ENCODE results near the gene C1QTNF8. TPM values are rescaled to one million over a fixed set of nuclear protein-coding genes. Genes with fewer than 3 reads are reported as not detected.
A peak's percentile ranks its signal among the peaks of the same experiment; 100 is the strongest.

C1QTNF8 gene
- total and polyA plus RNA-seq, 2 of the 13 experiments (the other 11 are each of a cell fraction or from before 2014, with no cell fraction given), result 0.09 TPM; not detected in 1

DNA sequence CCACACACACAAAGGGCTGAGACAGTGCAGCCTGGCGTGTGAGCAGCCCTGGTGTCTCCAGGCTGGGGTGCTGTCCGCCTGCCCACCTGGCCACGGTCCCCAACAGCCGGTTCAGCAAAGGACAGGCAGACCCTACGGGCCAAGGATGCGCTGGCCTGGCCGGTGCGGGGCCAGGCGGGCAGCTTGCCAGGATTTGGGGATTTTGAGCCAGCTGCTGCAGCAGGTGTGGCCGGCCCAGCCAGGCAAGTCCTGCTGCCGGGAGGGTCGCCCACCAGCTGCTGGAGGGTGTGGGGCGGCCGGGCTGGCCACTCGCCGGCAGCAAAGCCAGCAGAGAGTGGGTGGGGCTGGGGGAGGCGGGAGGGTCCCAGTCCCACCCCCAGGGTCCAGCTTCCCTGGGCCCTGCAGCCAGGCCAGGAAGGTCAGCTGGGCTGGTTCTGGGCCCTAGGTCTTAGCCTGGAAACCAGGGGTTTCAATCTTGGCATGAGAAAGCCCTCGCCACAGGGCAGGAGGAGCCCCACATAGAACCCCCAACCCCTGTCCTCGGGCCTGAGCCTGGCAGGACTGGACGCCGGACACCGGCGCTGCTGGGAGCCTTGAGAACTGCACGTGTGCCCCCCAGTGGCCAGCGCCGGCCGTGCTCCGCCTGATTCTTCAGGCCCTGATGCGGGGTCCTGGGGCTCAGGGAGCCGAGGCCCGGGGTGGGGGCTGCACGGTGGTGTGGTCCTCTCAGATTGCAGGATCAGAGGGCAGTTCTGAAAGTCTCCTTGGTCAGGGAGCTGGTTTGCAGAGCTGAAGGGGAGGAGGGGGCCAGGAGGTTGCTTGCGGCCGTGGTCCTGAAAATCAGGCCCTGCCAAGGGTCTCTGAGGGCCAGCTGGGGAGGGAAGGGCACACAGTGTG is 41.1 kb downstream of the C1QTNF8 start (continued):
- peak; percentile 54; the same call in 1 of the 2 replicates for TF ChIP-seq KDM2A (CRISPR knock-in tag; IDR thresholded peaks at IDR 0.05; ENCODE audit: borderline replicate concordance, low read depth)
- no peak for TF ChIP-seq ZNF792 (CRISPR knock-in tag; IDR thresholded peaks at IDR 0.05)
- TF ChIP-seq HNRNPL (IDR thresholded peaks at IDR 0.05; ENCODE audit: low read depth, low read length), result 0 out of 2 replicates have a peak, but pooled peaks have one; percentile 30
- no peak for TF ChIP-seq LCORL (IDR thresholded peaks at IDR 0.05)
- peak; percentile 51; the same call in 1 of the 2 replicates for TF ChIP-seq LCORL (CRISPR knock-in tag; IDR thresholded peaks at IDR 0.05)
- peak; percentile 64; the same call in 1 of the 2 replicates for TF ChIP-seq ZNF572 (CRISPR knock-in tag; IDR thresholded peaks at IDR 0.05)
- 0 out of 2 replicates have a peak, but pooled peaks have one; percentile 21 for TF ChIP-seq ZNF501 (CRISPR knock-in tag; IDR thresholded peaks at IDR 0.05)
- 0 out of 2 replicates have a peak, but pooled peaks have one; percentile 39 for TF ChIP-seq FOXC1 (CRISPR knock-in tag; IDR thresholded peaks at IDR 0.05; ENCODE audit: borderline replicate concordance)
- 0 out of 2 replicates have a peak, but pooled peaks have one; percentile 46 for TF ChIP-seq POGK (CRISPR knock-in tag; conservative IDR thresholded peaks at IDR 0.05)
- peak; percentile 23 for TF ChIP-seq XRCC5 (optimal IDR thresholded peaks at IDR 0.05; ENCODE audit: low read length)
- no peak for TF ChIP-seq NR1H2 (CRISPR knock-in tag; IDR thresholded peaks at IDR 0.05; ENCODE audit: borderline replicate concordance, low read depth)
- TF ChIP-seq RAD21 (CRISPR knock-in tag; IDR thresholded peaks at IDR 0.05), result peak; percentile 90
- TF ChIP-seq ZNF510 (CRISPR knock-in tag; IDR thresholded peaks at IDR 0.05; ENCODE audit: low read depth), result no peak
- TF ChIP-seq JUNB (CRISPR knock-in tag; IDR thresholded peaks at IDR 0.05; ENCODE audit: borderline replicate concordance), result no peak
